Measurements from ENCODE around the gene GARNL3. TPM values are rescaled to one million over a fixed set of nuclear protein-coding genes. Genes with fewer than 3 reads are reported as not detected.

GARNL3 gene
- total and polyA plus RNA-seq, 9 donors: 14.2 to 23.0 (median 18.3) TPM

- no peaks in the 10 kb centered on the region for H3K9me3 ChIP-seq (replicated peaks; ENCODE audit: control insufficient read depth, low read depth, low read length)
- peaks cover 12% of the 10 kb centered on the region for H3K36me3 ChIP-seq (ENCODE audit: control insufficient read depth, insufficient read depth, low read length)
- no peaks in the 10 kb centered on the region for H3K27me3 ChIP-seq (ENCODE audit: control insufficient read depth, insufficient read depth, low read length)
- WGBS (ENCODE audit: insufficient coverage): no CpG with 5 or more reads among the region's 2 CpGs
- H3K27ac ChIP-seq (ENCODE audit: low read length): no peak overlapping the region
- peaks cover 22% of the 10 kb centered on the region for H3K4me1 ChIP-seq (ENCODE audit: control insufficient read depth, insufficient read depth, low read length)
- no peak overlapping the region for H3K4me3 ChIP-seq (ENCODE audit: low read length)
- no peak for DNase-seq
Observed at GRCh38 chr9:127426756-127427155, 162.2 kb downstream of the GARNL3 start.

GRCh38 chr9:127428348-127428747 lies 163.8 kb downstream of the GARNL3 start:
- Histone ChIP-seq H3K4me3 (ENCODE audit: low read length) (no peak overlapping the region), H3K27me3 (ENCODE audit: control insufficient read depth, insufficient read depth, low read length) (no peaks in the 10 kb centered on the region), H3K27ac (ENCODE audit: low read length) (no peak overlapping the region), H3K4me1 (ENCODE audit: control insufficient read depth, insufficient read depth, low read length) (peaks cover 9% of the 10 kb centered on the region), H3K36me3 (ENCODE audit: control insufficient read depth, insufficient read depth, low read length) (peaks cover 16% of the 10 kb centered on the region), H3K9me3 (replicated peaks; ENCODE audit: control insufficient read depth, low read depth, low read length) (no peaks in the 10 kb centered on the region)
- WGBS (ENCODE audit: insufficient coverage): no CpG with 5 or more reads among the region's 3 CpGs
- no peak for DNase-seq

DNA sequence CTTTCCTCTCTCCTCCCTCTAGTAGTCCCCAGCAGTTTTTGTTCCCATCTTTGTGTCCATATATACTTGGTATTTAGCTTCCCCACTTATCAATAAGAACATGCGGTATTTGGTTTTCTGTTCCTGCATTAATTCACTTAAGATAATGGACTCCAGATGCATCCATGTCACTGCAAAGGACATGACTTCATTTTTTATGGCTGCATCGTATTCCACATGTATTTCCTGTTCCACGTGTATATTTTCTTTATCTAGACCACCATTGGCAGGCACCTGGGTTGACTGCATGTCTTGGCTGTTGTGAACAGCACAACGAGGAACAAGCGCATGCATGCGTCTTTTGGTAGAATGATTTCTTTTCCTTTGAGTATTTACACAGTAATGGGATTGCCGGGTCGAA lies 165.8 kb downstream of the GARNL3 start:
- H3K36me3 ChIP-seq (ENCODE audit: control insufficient read depth, insufficient read depth, low read length): peaks cover 33% of the 10 kb centered on the region
- no peak for DNase-seq
- no peak overlapping the region for H3K4me3 ChIP-seq (ENCODE audit: low read length)
- H3K27me3 ChIP-seq (ENCODE audit: control insufficient read depth, insufficient read depth, low read length): no peaks in the 10 kb centered on the region
- H3K27ac ChIP-seq (ENCODE audit: low read length): no peak overlapping the region
- 100% methylated on average over 1 of the region's 8 CpGs for WGBS (ENCODE audit: insufficient coverage)
- H3K4me1 ChIP-seq (ENCODE audit: control insufficient read depth, insufficient read depth, low read length): peaks cover under 1% of the 10 kb centered on the region
- no peaks in the 10 kb centered on the region for H3K9me3 ChIP-seq (replicated peaks; ENCODE audit: control insufficient read depth, low read depth, low read length)

GRCh38 chr9:127437497-127438264 lies 173.1 kb downstream of the GARNL3 start:
- DNase-seq: no peak
- Histone ChIP-seq H3K4me1 (ENCODE audit: control insufficient read depth, insufficient read depth, low read length) (no peaks in the 10 kb centered on the region), H3K27ac (ENCODE audit: low read length) (no peak overlapping the region), H3K4me3 (ENCODE audit: low read length) (no peak overlapping the region), H3K36me3 (ENCODE audit: control insufficient read depth, insufficient read depth, low read length) (peaks cover 75% of the 10 kb centered on the region), H3K9me3 (replicated peaks; ENCODE audit: control insufficient read depth, low read depth, low read length) (no peaks in the 10 kb centered on the region), H3K27me3 (ENCODE audit: control insufficient read depth, insufficient read depth, low read length) (no peaks in the 10 kb centered on the region)
- WGBS (ENCODE audit: insufficient coverage): 93% methylated on average over 8 of the region's 12 CpGs

DNA sequence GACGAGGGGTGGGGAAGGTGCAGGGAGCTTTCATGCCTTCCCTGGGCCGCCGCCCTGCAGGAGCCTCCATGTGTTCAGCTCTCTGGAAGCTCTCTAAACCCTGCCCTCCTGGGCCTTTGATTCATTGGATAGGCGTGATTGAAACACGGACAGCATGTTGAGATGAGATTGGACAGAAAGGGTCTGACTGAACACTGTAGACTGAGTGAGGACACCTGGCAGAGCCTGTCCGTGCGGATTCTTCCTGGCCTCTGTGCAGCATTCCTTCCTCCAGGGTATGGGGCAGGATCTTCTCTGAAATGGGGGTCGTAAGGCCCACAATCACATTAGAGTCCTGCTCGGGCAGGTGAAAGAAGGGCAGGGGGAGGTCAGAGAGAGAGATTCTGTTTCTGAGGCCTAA lies 173.8 kb downstream of the GARNL3 start:
- Histone ChIP-seq H3K27me3 (ENCODE audit: control insufficient read depth, insufficient read depth, low read length) (no peaks in the 10 kb centered on the region), H3K9me3 (replicated peaks; ENCODE audit: control insufficient read depth, low read depth, low read length) (no peaks in the 10 kb centered on the region), H3K4me1 (ENCODE audit: control insufficient read depth, insufficient read depth, low read length) (no peaks in the 10 kb centered on the region), H3K27ac (ENCODE audit: low read length) (no peak overlapping the region), H3K36me3 (ENCODE audit: control insufficient read depth, insufficient read depth, low read length) (peaks cover 75% of the 10 kb centered on the region), H3K4me3 (ENCODE audit: low read length) (no peak overlapping the region)
- no peak for DNase-seq
- WGBS (ENCODE audit: insufficient coverage): 84% methylated on average over 6 of the region's 9 CpGs

Other genes starting within 250 kb of the GARNL3 start
- 75.6 TPM for gene ANGPTL2, start 142.1 kb upstream of the GARNL3 start, total RNA-seq
- gene ANGPTL2, start 142.1 kb upstream of the GARNL3 start, polyA plus RNA-seq (ENCODE audit: insufficient read depth in 1 of 8, insufficient read length in 8 of 8, low replicate concordance in 1 of 8): 100 to 1,000 TPM in 2 of 8 donors, 10 to 100 TPM in 6; 36.5 to 104 (median 62.1) TPM
- 10.2 TPM for gene SLC2A8, start 132.4 kb downstream of the GARNL3 start, total RNA-seq
- gene SLC2A8, start 132.4 kb downstream of the GARNL3 start, polyA plus RNA-seq (ENCODE audit: insufficient read depth in 1 of 8, insufficient read length in 8 of 8, low replicate concordance in 1 of 8): 10 to 100 TPM; 10.0 to 14.5 (median 12.7) TPM
- 7.8 TPM for gene ZNF79, start 159.6 kb downstream of the GARNL3 start, total RNA-seq
- 1 to 10 TPM; 3.4 to 6.2 (median 4.5) TPM for gene ZNF79, start 159.6 kb downstream of the GARNL3 start, polyA plus RNA-seq (ENCODE audit: insufficient read depth in 1 of 8, insufficient read length in 8 of 8, low replicate concordance in 1 of 8)
- 2,837 TPM for gene RPL12, start 186.6 kb downstream of the GARNL3 start, total RNA-seq
- gene RPL12, start 186.6 kb downstream of the GARNL3 start, polyA plus RNA-seq (ENCODE audit: insufficient read depth in 1 of 8, insufficient read length in 8 of 8, low replicate concordance in 1 of 8): 1,000 to 10,000 TPM; 2,053 to 2,886 (median 2,314) TPM
- gene LRSAM1, start 186.7 kb downstream of the GARNL3 start, total RNA-seq: 5.8 TPM
- 10 to 100 TPM; 10.5 to 13.7 (median 11.6) TPM for gene LRSAM1, start 186.7 kb downstream of the GARNL3 start, polyA plus RNA-seq (ENCODE audit: insufficient read depth in 1 of 8, insufficient read length in 8 of 8, low replicate concordance in 1 of 8)